OCI-LY7 (cell line): ENCODE data around the gene ULBP1. TPM values are rescaled to one million over a fixed set of nuclear protein-coding genes. Genes with fewer than 3 reads are reported as not detected.

ENCODE experiments used
- BruUV-seq: library from RNA; stranded (reverse); fragments of 400-500 nt; replicated peaks from 2 replicates; lab custom pipeline; 2021; lab: Mats Ljungman, UMichigan
- CTCF ChIA-PET: fragments of 300-600 bp; sonication (Branson Sonifier 250); formaldehyde crosslinking; loops from one replicate; lab custom pipeline; 2022; ENCODE audit warnings: antibody characterized with exemption; ENCODE audit not compliant: unreplicated experiment; lab: Charles Lee
- POLR2A ChIA-PET: fragments of 300-600 bp; sonication (Branson Sonifier 250); formaldehyde crosslinking; loops from one replicate; lab custom pipeline; 2022; ENCODE audit warnings: antibody characterized with exemption; lab: Charles Lee
- DNase-seq: peaks from one replicate; pipeline ENCODE4 v3.0.0-alpha.2; 2015; ENCODE audit warnings: low spot score
- H2AFZ ChIP-seq: fragments of 200-600 bp; sonication (generic), shearing (Covaris generic); 2 replicates; pipeline ENCODE4 v1.6.1; 2014; ENCODE audit warnings: mild to moderate bottlenecking, antibody characterized with exemption, low read length, moderate library complexity
- H3K27ac ChIP-seq: fragments of 200-600 bp; sonication (generic); 2 replicates; pipeline ENCODE4 v1.5.1; 2014; ENCODE audit warnings: mixed run types, low read depth, mild to moderate bottlenecking, moderate library complexity, low read length, inconsistent platforms; ENCODE audit not compliant: poor library complexity, severe bottlenecking
- H3K36me3 ChIP-seq: fragments of 200-600 bp; sonication (generic); 2 replicates; pipeline ENCODE4 v1.6.1; 2014; ENCODE audit warnings: mild to moderate bottlenecking, antibody characterized with exemption, low read length, moderate library complexity, mixed read lengths; ENCODE audit not compliant: insufficient read depth
- H3K4me1 ChIP-seq: fragments of 200-600 bp; sonication (generic); 2 replicates; pipeline ENCODE4 v1.5.1; 2014; ENCODE audit warnings: mild to moderate bottlenecking, low read length; ENCODE audit not compliant: insufficient read depth, poor library complexity, severe bottlenecking
- H3K4me2 ChIP-seq: fragments of 200-600 bp; sonication (generic); 2 replicates; pipeline ENCODE4 v1.6.1; 2014; ENCODE audit warnings: mild to moderate bottlenecking, low read length
- H3K4me3 ChIP-seq: fragments of 200-600 bp; sonication (generic); 2 replicates; pipeline ENCODE4 v1.5.1; 2014; ENCODE audit warnings: mild to moderate bottlenecking, low read depth, low read length; ENCODE audit not compliant: poor library complexity, severe bottlenecking
- H3K79me2 ChIP-seq: fragments of 200-600 bp; sonication (generic); 2 replicates; pipeline ENCODE4 v1.6.1; 2016; ENCODE audit warnings: low read depth, mild to moderate bottlenecking, low read length, moderate library complexity, mixed read lengths; ENCODE audit not compliant: insufficient read depth
- H3K9me2 ChIP-seq: fragments of 200-600 bp; sonication (generic); 2 replicates; pipeline ENCODE4 v1.6.1; 2016; ENCODE audit warnings: mild to moderate bottlenecking, low read length, mixed read lengths; ENCODE audit not compliant: insufficient read depth
- H3K9me3 ChIP-seq: fragments of 200-600 bp; sonication (generic); 2 replicates; pipeline ENCODE4 v1.6.1; 2014; ENCODE audit warnings: mild to moderate bottlenecking, mixed run types, low read length, mixed read lengths
- H4K20me1 ChIP-seq: fragments of 200-600 bp; sonication (generic); 2 replicates; pipeline ENCODE4 v1.6.1; 2014; ENCODE audit warnings: mild to moderate bottlenecking, antibody characterized with exemption, low read length, moderate library complexity, mixed read lengths; ENCODE audit not compliant: insufficient read depth
- EZH2phosphoT487 ChIP-seq: fragments of 200-600 bp; sonication (generic); IDR thresholded peaks from 2 replicates; pipeline ENCODE4 v1.6.1; 2018; ENCODE audit warnings: low read depth, borderline replicate concordance, mild to moderate bottlenecking, mixed run types, antibody characterized with exemption, low read length, moderate library complexity, mixed read lengths
- intact Hi-C: fragments of 100-400 bp; cut with micrococcal nuclease; formaldehyde crosslinking; loops from one replicate; pipeline ENCODE4 v1.10.0; 2022; ENCODE audit not compliant: unreplicated experiment
- total RNA-seq, 2 experiments: library from RNA; depleted of rRNA in 1 of 2; stranded (reverse); fragments of >200 nt in 1 of 2; shearing (Covaris generic) in 1 of 2; gene quantifications; 2 replicates each; pipeline ENCODE4 v1.2.3, GENCODE V29; 2014 to 2022
- TF ChIP-seq, protein P1 (sequence below): fragments of 200-600 bp; sonication (generic); conservative IDR thresholded peaks from 2 replicates; pipeline ENCODE4 v1.5.1; 2014; ENCODE audit warnings: mild to moderate bottlenecking, antibody characterized with exemption, low read length, moderate library complexity, mixed read lengths

The ULBP1 gene
- total RNA-seq, 2 experiments from 2014 or later: 0.79 to 2.3 TPM

DNA sequence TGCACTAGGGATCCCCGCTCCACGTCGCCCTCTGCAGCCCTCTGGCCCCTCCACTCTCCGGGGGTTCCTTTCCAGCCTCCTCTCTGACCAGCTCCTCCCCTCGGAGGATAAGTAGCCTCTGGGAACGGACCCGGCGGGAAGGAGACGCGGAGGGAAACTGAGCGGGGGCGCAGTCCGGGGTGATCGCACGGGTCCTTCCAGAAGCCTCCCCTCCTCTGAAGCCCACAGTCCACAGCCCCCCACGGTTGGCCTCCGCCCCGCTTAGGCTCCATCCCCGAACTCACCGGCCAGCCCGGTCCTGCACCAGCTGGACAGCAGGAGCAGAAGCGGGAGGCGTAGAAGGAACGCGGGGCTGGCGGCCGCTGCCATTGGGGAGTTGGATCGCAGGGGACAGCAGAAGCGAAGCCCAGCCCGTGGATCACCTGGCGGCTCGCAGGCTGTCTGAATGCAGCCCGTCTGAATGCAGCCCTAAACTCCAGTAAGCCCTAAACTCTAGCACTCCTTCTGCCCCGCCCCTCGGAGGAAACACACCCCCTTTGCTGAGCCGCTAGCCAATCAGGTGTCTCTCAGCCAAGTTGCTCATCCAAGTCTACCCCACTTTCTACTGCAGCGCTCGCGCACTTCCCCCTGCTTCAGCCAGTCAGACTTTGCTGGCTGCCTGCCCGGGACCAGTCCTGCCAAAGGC is 41.0 kb upstream of the ULBP1 start, which contains the start of gene RAET1G:
RAET1G (minus strand) TSS at position 480 of the 685 bp plus-strand sequence; CDS start at position 369, 111 bp downstream.
- H3K9me3 ChIP-seq: no peaks in the 10 kb centered on the region
- H3K36me3 ChIP-seq: no peaks in the 10 kb centered on the region
- no TSS peak for BruUV-seq
- peak; percentile 70 for DNase-seq
- H3K4me1 ChIP-seq: peaks cover 11% of the 10 kb centered on the region
- intact Hi-C loops: loop anchor here (10.0 kb wide), 1 partner anchor 358 kb away; the partner anchor contains the start of gene GINM1
- ChIA-PET POLR2A (no interaction called here), CTCF (no interaction called here)
- no peaks in the 10 kb centered on the region for H3K79me2 ChIP-seq
- H3K4me3 ChIP-seq: peak within 1 kb of the TSS; percentile 41
- H2AFZ ChIP-seq: no peak within 1 kb of the TSS
- H3K9me2 ChIP-seq: no peaks in the 10 kb centered on the region
- no peak within 1 kb of the TSS for H3K27ac ChIP-seq
- peak within 1 kb of the TSS; percentile 56 for H3K4me2 ChIP-seq
- no peak for TF ChIP-seq EZH2phosphoT487
- TF ChIP-seq, protein P1, sequence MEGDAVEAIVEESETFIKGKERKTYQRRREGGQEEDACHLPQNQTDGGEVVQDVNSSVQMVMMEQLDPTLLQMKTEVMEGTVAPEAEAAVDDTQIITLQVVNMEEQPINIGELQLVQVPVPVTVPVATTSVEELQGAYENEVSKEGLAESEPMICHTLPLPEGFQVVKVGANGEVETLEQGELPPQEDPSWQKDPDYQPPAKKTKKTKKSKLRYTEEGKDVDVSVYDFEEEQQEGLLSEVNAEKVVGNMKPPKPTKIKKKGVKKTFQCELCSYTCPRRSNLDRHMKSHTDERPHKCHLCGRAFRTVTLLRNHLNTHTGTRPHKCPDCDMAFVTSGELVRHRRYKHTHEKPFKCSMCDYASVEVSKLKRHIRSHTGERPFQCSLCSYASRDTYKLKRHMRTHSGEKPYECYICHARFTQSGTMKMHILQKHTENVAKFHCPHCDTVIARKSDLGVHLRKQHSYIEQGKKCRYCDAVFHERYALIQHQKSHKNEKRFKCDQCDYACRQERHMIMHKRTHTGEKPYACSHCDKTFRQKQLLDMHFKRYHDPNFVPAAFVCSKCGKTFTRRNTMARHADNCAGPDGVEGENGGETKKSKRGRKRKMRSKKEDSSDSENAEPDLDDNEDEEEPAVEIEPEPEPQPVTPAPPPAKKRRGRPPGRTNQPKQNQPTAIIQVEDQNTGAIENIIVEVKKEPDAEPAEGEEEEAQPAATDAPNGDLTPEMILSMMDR: no peak
- H4K20me1 ChIP-seq: no peaks in the 10 kb centered on the region

DNA sequence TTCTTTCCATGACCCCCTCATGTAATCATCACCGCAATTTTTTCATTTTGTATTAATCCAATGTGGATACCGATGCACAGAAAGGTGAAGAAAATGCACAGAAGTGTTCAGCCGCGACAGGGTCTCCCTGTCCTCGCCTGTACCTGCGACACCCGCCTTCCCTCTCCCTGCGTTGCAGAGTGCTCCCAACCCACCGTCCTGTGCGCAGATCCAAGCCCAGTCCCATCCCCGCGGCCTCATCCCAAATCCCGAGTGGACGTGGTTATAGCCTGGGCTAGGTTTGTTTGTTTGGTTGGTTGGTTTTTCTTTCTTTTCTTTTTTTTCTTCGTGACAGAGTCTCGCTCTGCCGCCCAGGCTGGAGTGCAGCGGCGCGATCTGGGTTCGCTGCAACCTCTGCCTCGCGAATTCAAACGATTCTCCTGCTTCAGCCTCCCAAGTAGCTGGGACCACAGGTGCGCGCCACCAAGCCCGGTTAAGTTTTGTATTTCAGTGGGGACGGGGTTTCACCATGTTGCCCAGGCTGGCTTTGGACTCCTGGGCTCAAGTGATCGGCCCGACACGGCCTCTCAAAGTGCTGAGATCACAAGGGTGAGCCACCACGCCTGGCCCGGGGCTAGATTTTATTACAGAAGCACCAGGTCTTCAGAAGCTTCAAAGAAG is 40.3 kb upstream of the ULBP1 start:
- Histone ChIP-seq H3K9me3 (no peaks in the 10 kb centered on the region), H2AFZ (no peak overlapping the region), H3K79me2 (no peaks in the 10 kb centered on the region), H3K36me3 (no peaks in the 10 kb centered on the region), H4K20me1 (no peaks in the 10 kb centered on the region), H3K4me2 (peak overlapping the region; percentile 56), H3K4me3 (peak overlapping the region; percentile 41), H3K9me2 (no peaks in the 10 kb centered on the region), H3K27ac (no peak overlapping the region), H3K4me1 (peaks cover 11% of the 10 kb centered on the region)
- CTCF ChIA-PET: interaction anchor here (2.0 kb wide), 1 partner anchor 83 kb away, joined by 4 read pairs; no protein-coding TSS in a partner anchor
- intact Hi-C loops: loop anchor here (10.0 kb wide), 1 partner anchor 359 kb away; the partner anchor contains the start of gene GINM1
- BruUV-seq: no TSS peak
- TF ChIP-seq, protein P1: no peak
- no peak for TF ChIP-seq EZH2phosphoT487
- POLR2A ChIA-PET: no interaction called here
- no peak for DNase-seq
